ENCODE measurements around the gene MTCL1.

The MTCL1 gene

DNA sequence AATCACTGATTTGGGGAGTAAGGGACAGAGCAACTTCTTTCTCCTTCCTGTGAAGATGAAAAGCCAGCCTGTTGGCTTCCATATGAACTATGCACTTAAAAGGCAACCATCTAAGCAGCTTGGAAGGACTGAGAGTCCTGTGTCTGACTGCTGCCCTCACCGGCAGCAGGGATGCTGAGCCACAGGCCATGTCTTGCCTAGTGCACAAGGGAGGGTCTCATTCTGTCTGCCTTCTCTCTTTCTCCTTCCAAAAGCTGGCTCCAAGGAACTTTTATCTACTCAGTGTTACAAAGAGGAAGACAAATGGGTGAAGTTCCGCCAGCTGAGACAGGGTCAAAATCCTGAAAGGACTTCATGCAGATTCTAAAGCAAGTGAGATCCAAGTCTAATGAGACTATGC lies 146.3 kb downstream of the MTCL1 start:
- no peaks in the 10 kb centered on the region for H3K27me3 ChIP-seq (ENCODE audit: insufficient read depth, low read depth)
- no peak overlapping the region for H3K4me2 ChIP-seq
- H3K4me1 ChIP-seq (ENCODE audit: low read depth, poor library complexity, severe bottlenecking) = no peaks in the 10 kb centered on the region
- no peak overlapping the region for H3K27ac ChIP-seq
- TF ChIP-seq, protein P1, sequence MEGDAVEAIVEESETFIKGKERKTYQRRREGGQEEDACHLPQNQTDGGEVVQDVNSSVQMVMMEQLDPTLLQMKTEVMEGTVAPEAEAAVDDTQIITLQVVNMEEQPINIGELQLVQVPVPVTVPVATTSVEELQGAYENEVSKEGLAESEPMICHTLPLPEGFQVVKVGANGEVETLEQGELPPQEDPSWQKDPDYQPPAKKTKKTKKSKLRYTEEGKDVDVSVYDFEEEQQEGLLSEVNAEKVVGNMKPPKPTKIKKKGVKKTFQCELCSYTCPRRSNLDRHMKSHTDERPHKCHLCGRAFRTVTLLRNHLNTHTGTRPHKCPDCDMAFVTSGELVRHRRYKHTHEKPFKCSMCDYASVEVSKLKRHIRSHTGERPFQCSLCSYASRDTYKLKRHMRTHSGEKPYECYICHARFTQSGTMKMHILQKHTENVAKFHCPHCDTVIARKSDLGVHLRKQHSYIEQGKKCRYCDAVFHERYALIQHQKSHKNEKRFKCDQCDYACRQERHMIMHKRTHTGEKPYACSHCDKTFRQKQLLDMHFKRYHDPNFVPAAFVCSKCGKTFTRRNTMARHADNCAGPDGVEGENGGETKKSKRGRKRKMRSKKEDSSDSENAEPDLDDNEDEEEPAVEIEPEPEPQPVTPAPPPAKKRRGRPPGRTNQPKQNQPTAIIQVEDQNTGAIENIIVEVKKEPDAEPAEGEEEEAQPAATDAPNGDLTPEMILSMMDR (conservative IDR thresholded peaks at IDR 0.05; ENCODE audit: low read depth, low read length) = no peak
- H3K36me3 ChIP-seq (ENCODE audit: insufficient read depth) = no peaks in the 10 kb centered on the region
- H3K9ac ChIP-seq = no peak overlapping the region
- no peak overlapping the region for H2AFZ ChIP-seq (ENCODE audit: low read depth)
- no peaks in the 10 kb centered on the region for H3K79me2 ChIP-seq (ENCODE audit: insufficient read depth, low read depth)
- H3K4me3 ChIP-seq (IDR thresholded peaks at IDR 0.05; ENCODE audit: insufficient read depth, low read depth, low read length) = no peak overlapping the region
- H4K20me1 ChIP-seq (ENCODE audit: insufficient read depth) = no peaks in the 10 kb centered on the region

DNA sequence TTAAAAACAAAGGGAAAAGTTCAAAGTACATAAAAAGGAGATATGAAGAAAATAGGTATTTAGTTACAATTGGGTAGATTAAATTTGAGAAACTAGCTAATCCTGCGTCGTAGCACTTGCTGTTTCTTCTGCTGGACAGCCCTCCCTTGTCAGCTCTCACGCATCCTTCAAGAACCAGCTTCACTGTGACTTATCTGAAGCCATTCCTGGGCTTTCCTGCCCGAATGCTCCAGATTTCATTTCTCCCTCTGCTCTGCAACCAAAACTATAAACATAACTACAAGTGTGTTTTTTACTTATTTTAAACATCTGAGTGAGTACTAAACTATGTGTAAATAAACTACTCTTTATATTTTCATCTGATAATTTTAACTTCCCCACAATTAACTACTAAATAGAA lies 149.2 kb downstream of the MTCL1 start:
- no peaks in the 10 kb centered on the region for H3K4me1 ChIP-seq (ENCODE audit: low read depth, poor library complexity, severe bottlenecking)
- no peak overlapping the region for H2AFZ ChIP-seq (ENCODE audit: low read depth)
- TF ChIP-seq, protein P1 (conservative IDR thresholded peaks at IDR 0.05; ENCODE audit: low read depth, low read length) = no peak
- H3K4me2 ChIP-seq = no peak overlapping the region
- H3K27ac ChIP-seq = no peak overlapping the region
- no peaks in the 10 kb centered on the region for H3K36me3 ChIP-seq (ENCODE audit: insufficient read depth)
- H3K27me3 ChIP-seq (ENCODE audit: insufficient read depth, low read depth) = no peaks in the 10 kb centered on the region
- no peak overlapping the region for H3K9ac ChIP-seq
- H3K4me3 ChIP-seq (IDR thresholded peaks at IDR 0.05; ENCODE audit: insufficient read depth, low read depth, low read length) = no peak overlapping the region
- no peaks in the 10 kb centered on the region for H4K20me1 ChIP-seq (ENCODE audit: insufficient read depth)
- H3K79me2 ChIP-seq (ENCODE audit: insufficient read depth, low read depth) = no peaks in the 10 kb centered on the region

DNA sequence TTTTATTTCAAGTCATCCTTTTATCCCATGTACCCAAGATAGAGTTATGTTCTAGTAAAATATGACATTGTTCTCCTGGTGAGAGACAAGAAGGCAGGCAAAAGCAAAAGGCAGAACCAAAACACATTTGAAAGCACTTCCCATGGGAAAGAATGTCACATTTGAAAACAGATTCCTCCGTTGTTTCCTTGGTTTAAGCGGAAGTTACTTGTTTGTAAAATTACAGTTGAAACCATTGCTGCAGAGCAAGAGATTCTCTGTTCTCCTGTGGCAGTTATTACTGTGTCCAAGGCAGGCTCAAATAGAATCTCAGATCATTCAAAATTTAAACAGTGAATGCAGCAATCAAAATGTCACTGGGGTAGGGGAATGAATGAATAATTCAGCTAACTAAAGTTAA lies 149.6 kb downstream of the MTCL1 start:
- Histone ChIP-seq H3K4me2 (no peak overlapping the region), H3K79me2 (ENCODE audit: insufficient read depth, low read depth) (no peaks in the 10 kb centered on the region), H3K9ac (no peak overlapping the region), H3K4me1 (ENCODE audit: low read depth, poor library complexity, severe bottlenecking) (no peaks in the 10 kb centered on the region), H3K27ac (no peak overlapping the region), H4K20me1 (ENCODE audit: insufficient read depth) (no peaks in the 10 kb centered on the region), H3K27me3 (ENCODE audit: insufficient read depth, low read depth) (no peaks in the 10 kb centered on the region), H3K36me3 (ENCODE audit: insufficient read depth) (no peaks in the 10 kb centered on the region), H3K4me3 (IDR thresholded peaks at IDR 0.05; ENCODE audit: insufficient read depth, low read depth, low read length) (no peak overlapping the region), H2AFZ (ENCODE audit: low read depth) (no peak overlapping the region)
- TF ChIP-seq, protein P1 (conservative IDR thresholded peaks at IDR 0.05; ENCODE audit: low read depth, low read length) = no peak

DNA sequence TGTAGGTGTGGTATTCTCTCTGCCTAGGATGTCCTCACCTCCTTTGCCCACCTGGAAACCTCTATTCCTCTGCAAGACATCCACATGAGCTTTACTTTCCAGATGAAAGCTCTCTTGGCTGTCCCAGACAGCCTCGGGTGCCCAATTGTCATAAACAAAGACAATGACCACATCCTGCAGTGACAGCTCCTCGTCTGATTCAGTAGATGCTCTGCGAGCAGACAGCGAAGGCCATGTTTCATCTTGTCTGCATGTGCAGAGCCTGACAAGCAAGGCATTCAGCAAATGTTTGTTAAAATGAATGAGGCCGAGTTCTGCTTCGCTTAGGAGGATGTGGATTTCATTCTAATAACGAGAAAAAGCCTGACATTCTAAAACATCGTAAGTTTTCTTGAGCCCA lies 150.9 kb downstream of the MTCL1 start:
- no peak overlapping the region for H3K27ac ChIP-seq
- H3K4me3 ChIP-seq (IDR thresholded peaks at IDR 0.05; ENCODE audit: insufficient read depth, low read depth, low read length) = no peak overlapping the region
- no peaks in the 10 kb centered on the region for H4K20me1 ChIP-seq (ENCODE audit: insufficient read depth)
- no peak overlapping the region for H2AFZ ChIP-seq (ENCODE audit: low read depth)
- H3K27me3 ChIP-seq (ENCODE audit: insufficient read depth, low read depth) = no peaks in the 10 kb centered on the region
- H3K36me3 ChIP-seq (ENCODE audit: insufficient read depth) = no peaks in the 10 kb centered on the region
- H3K79me2 ChIP-seq (ENCODE audit: insufficient read depth, low read depth) = no peaks in the 10 kb centered on the region
- no peak overlapping the region for H3K9ac ChIP-seq
- H3K4me2 ChIP-seq = no peak overlapping the region
- TF ChIP-seq, protein P1 (conservative IDR thresholded peaks at IDR 0.05; ENCODE audit: low read depth, low read length) = no peak
- H3K4me1 ChIP-seq (ENCODE audit: low read depth, poor library complexity, severe bottlenecking) = no peaks in the 10 kb centered on the region

All from KMS-11 (cell line).